ENCODE results near the gene SDHB. TPM values are rescaled to one million over a fixed set of nuclear protein-coding genes. Genes with fewer than 3 reads are reported as not detected.

SDHB gene
- total RNA-seq, 4 donors from 2014 or later = 84.2 to 128 (median 117) TPM

GRCh38 chr1:17078991-17079868 is 25.4 kb upstream of the SDHB start:
- no peak for TF ChIP-seq CTCF (IDR thresholded peaks at IDR 0.05)
- DNase-seq (ENCODE audit: low spot score) = no peak

GRCh38 chr1:17075470-17076255 is 21.8 kb upstream of the SDHB start:
- ATAC-seq (ENCODE audit: low FRiP score) (no peak), DNase-seq (ENCODE audit: low spot score) (no peak)
- no peak for TF ChIP-seq CTCF (IDR thresholded peaks at IDR 0.05)

More at GRCh38 chr1:17078991-17079868, 25.4 kb upstream of the SDHB start:
- ATAC-seq (ENCODE audit: low FRiP score) = no peak

GRCh38 chr1:17071794-17072193 is 18.0 kb upstream of the SDHB start:
- no peak for ATAC-seq (ENCODE audit: low FRiP score)
- no peak for DNase-seq (ENCODE audit: low spot score)
- TF ChIP-seq CTCF (IDR thresholded peaks at IDR 0.05) = no peak

- DNase-seq (ENCODE audit: low spot score) (no peak), ATAC-seq (ENCODE audit: low FRiP score) (no peak)
- no peak for TF ChIP-seq CTCF (IDR thresholded peaks at IDR 0.05)
Observed at GRCh38 chr1:17070163-17070525, 16.3 kb upstream of the SDHB start.

- no peak for TF ChIP-seq CTCF (IDR thresholded peaks at IDR 0.05)
- DNase-seq (ENCODE audit: low spot score) (no peak), ATAC-seq (ENCODE audit: low FRiP score) (no peak)
Observed at GRCh38 chr1:17069452-17070162, 15.8 kb upstream of the SDHB start.

GRCh38 chr1:17068789-17069188 is 15.0 kb upstream of the SDHB start:
- TF ChIP-seq CTCF (IDR thresholded peaks at IDR 0.05) = no peak
- ATAC-seq (ENCODE audit: low FRiP score) = no peak
- no peak for DNase-seq (ENCODE audit: low spot score)
